ENCODE measurements around the gene SETMAR.
"Not testable (repeated sequence)": the region's sequence is repeated elsewhere in the genome, so short reads cannot be mapped to it uniquely, and the experiment has no call there.

Gene SETMAR

DNA sequence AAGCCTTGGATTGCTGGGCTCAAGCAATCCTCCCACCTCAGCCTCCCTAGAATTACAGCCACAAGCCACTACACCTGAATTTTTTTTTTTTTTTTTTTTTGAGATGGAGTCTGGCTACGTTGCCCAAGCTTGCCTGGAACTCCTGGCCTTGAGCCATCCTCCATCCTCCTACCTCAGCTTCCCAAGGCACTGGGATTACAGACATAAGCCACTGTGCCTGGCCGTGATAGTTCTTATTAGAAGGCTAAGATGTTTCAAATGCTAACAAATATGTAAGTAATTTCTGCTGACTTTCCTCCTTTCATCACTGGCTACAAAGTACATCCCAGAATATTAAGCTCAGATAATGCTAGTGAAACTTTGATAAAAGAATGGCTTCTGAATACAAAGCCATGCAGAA lies 5.7 kb upstream of the SETMAR start:
- TF ChIP-seq, protein P1, sequence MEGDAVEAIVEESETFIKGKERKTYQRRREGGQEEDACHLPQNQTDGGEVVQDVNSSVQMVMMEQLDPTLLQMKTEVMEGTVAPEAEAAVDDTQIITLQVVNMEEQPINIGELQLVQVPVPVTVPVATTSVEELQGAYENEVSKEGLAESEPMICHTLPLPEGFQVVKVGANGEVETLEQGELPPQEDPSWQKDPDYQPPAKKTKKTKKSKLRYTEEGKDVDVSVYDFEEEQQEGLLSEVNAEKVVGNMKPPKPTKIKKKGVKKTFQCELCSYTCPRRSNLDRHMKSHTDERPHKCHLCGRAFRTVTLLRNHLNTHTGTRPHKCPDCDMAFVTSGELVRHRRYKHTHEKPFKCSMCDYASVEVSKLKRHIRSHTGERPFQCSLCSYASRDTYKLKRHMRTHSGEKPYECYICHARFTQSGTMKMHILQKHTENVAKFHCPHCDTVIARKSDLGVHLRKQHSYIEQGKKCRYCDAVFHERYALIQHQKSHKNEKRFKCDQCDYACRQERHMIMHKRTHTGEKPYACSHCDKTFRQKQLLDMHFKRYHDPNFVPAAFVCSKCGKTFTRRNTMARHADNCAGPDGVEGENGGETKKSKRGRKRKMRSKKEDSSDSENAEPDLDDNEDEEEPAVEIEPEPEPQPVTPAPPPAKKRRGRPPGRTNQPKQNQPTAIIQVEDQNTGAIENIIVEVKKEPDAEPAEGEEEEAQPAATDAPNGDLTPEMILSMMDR (IDR thresholded peaks at IDR 0.05; ENCODE audit: low read depth, low read length, missing control alignments), result no peak
- H3K4me3 ChIP-seq (ENCODE audit: low read depth, low read length), result no peak overlapping the region
- no peak for DNase-seq (ENCODE audit: low read depth)

DNA sequence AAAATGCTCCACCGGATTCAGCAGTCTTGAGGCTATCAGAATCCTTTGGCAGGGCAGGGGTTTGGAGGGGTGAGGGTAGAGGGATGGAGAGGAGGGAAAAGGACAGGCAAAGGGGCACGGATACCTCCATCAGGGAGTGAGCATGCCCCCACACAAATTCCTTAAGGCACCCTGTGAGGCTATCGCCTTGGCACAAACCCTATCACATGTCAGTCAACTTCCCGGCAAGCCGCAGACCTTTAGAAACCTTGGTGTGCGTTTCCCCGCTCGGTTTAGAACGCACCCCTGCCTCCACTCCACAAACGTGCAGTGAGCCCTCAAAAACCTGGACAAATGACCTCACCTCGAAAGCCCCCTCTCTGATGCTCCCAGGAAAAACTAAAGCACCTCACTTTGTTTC lies 422 bp upstream of the SETMAR start:
- peak overlapping the region; percentile 71; the same call in 1 of the 2 replicates for H3K4me3 ChIP-seq (ENCODE audit: low read depth, low read length)
- TF ChIP-seq, protein P1 (IDR thresholded peaks at IDR 0.05; ENCODE audit: low read depth, low read length, missing control alignments), result no peak
- DNase-seq (ENCODE audit: low read depth), result no peak

DNA sequence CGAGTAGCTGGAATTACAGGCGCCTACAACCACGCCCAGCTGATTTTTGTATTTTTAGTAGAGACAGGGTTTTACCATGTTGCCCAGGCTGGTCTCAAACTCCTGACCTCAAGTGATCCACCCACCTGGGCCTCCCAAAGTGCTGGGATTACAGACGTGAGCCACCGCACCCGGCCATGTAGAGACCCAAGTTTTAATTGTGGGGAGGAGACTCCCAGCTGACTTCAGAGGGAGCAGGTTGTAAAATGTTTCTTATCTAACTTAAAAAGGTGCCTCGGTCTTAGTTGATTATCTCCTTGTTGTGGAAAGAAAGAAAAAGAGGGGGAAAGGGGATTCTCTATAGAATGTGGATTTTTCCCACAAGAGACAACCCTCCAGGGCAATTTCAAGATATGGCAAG lies 2.0 kb downstream of the SETMAR start:
- not testable (repeated sequence) for DNase-seq (ENCODE audit: low read depth); H3K4me3 ChIP-seq (ENCODE audit: low read depth, low read length)

DNA sequence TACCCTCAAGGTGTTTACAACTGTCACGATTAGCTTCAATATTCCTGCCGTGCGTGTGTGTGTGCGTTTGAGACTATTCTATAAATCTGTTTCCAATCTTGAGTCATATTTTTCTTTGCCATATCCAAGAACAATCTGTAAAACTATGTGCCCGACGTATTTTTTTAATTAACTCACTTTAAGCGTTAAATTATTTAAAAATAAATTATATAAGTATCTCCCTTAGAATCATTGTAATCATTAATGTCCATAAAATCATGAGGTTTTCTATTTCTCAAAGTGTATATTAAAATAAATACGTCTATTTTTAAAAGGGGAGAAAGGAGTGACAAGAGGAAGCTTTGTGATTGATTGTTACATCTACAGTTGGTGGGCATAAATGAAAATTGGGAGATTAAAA lies 2.9 kb downstream of the SETMAR start:
- no peak overlapping the region for H3K4me3 ChIP-seq (ENCODE audit: low read depth, low read length)
- TF ChIP-seq, protein P1 (IDR thresholded peaks at IDR 0.05; ENCODE audit: low read depth, low read length, missing control alignments), result no peak
- DNase-seq (ENCODE audit: low read depth), result no peak

DNA sequence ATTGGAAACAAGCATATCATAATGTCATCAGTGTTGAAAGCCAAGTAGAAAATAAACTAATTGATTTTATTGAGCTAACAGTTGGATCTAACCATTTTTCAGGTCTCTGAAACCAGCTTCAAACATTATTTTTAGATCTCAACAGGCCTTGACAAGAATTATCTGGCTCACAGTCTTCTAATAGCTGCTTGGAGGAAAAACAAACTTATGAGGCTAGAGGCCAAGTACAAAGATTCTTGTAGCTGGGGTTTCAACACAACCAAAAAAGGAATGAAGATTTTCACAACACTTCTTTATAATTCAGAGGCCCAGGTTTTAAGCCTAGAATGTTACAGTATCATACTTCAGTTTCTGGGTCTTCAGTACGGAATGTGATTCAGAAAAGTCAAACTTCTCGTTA lies 3.7 kb downstream of the SETMAR start:
- H3K4me3 ChIP-seq (ENCODE audit: low read depth, low read length), result no peak overlapping the region
- TF ChIP-seq, protein P1 (IDR thresholded peaks at IDR 0.05; ENCODE audit: low read depth, low read length, missing control alignments), result no peak
- DNase-seq (ENCODE audit: low read depth), result no peak

DNA sequence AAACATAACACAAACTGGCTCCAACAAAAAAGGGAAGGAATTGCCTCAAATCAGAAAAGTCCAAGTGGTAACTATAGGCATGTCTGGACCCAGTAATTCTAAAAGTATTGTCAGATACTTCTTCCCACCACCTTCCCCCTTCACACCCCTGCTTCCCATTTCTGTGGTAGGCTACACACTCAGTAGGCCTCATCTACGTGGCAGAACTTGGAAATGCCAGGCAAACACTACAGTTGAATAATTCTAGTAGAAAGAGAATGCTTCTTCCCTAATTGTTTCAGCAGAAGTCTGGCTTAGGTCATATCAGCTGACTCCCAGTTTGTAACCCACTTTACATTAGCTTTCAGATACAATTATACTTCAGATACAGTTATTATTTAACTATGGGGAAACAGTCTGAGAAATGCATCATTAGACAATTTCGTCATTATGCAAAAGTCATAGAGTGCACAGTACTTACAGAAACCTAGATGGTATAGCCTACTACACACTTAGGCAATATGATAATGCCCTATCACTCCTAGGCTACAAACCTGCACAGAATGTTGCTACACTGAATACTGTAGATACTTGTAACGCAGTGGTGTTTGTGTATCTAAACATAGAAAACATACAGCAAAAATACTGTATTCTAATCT lies 6.4 kb downstream of the SETMAR start:
- TF ChIP-seq, protein P1 (IDR thresholded peaks at IDR 0.05; ENCODE audit: low read depth, low read length, missing control alignments), result no peak
- no peak overlapping the region for H3K4me3 ChIP-seq (ENCODE audit: low read depth, low read length)
- no peak for DNase-seq (ENCODE audit: low read depth)

DNA sequence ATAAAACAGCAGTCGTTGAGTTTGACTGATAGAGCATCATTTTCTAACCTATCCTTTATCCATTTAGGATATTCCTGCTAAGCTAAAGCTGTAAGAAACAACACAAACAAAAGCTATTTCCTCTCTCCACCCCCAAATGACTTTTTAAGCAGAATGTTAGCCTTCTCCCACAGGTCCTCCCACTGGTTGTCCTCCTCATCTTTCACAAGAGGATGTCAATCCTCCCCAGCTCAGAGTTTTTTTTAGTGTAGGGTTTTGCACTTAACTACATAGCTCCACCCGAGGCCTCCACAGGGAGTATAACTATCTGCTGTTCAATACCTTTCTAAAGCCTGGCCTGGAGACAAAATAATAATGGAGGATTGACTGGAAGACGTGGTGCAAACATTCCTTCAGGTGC lies 7.8 kb downstream of the SETMAR start:
- TF ChIP-seq, protein P1 (IDR thresholded peaks at IDR 0.05; ENCODE audit: low read depth, low read length, missing control alignments), result no peak
- H3K4me3 ChIP-seq (ENCODE audit: low read depth, low read length), result no peak overlapping the region
- DNase-seq (ENCODE audit: low read depth), result no peak

Data from GM12864 (cell line).